Measurements from ENCODE around the gene IL19. TPM values are rescaled to one million over a fixed set of nuclear protein-coding genes. Genes with fewer than 3 reads are reported as not detected.

Gene IL19
- total RNA-seq, 1 experiment from 2014 or later: not detected

- Histone ChIP-seq H2AK5ac (ENCODE audit: insufficient read length, low read length) (no peak overlapping the region), H4K8ac (replicated peaks; ENCODE audit: insufficient read length, low read depth, low read length) (no peak overlapping the region), H2BK20ac (ENCODE audit: low read depth, low read length, poor library complexity, severe bottlenecking) (no peak overlapping the region), H2BK15ac (ENCODE audit: low read depth, low read length) (no peak overlapping the region), H3K18ac (ENCODE audit: insufficient read length, low read depth, low read length) (no peak overlapping the region), H3T11ph (ENCODE audit: low read length) (no peak overlapping the region), H3K56ac (ENCODE audit: insufficient read length, low read depth, low read length) (no peak overlapping the region), H3K9ac (ENCODE audit: extremely low read depth, insufficient read length, low read length) (no peak overlapping the region), H4K5ac (ENCODE audit: insufficient read length, low read depth, low read length) (no peak overlapping the region), H3K14ac (ENCODE audit: insufficient read depth, low read length) (no peak overlapping the region), H4K20me1 (ENCODE audit: control insufficient read depth, insufficient read depth, insufficient read length) (no peaks in the 10 kb centered on the region), H3K79me2 (ENCODE audit: insufficient read depth, low read length) (no peaks in the 10 kb centered on the region), H3K23ac (ENCODE audit: insufficient read length, low read depth, low read length) (no peak overlapping the region), H2BK12ac (ENCODE audit: insufficient read length, low read depth, low read length) (no peak overlapping the region), H2BK120ac (ENCODE audit: low read depth, low read length, poor library complexity, severe bottlenecking) (no peak overlapping the region), H3K9me3 (ENCODE audit: control insufficient read depth, low read depth, low read length) (no peaks in the 10 kb centered on the region), H3K27ac (ENCODE audit: insufficient read length, low read depth, low read length) (no peak overlapping the region), H3K4me2 (ENCODE audit: insufficient read depth, insufficient read length, low read length) (no peak overlapping the region), H2AFZ (ENCODE audit: low read length) (no peak overlapping the region), H3K4me1 (ENCODE audit: insufficient read depth, low read length) (no peaks in the 10 kb centered on the region), H3K23me2 (ENCODE audit: insufficient read length, low read depth, low read length, poor library complexity, severe bottlenecking) (no peaks in the 10 kb centered on the region), H3K27me3 (ENCODE audit: insufficient read depth, low read length) (no peaks in the 10 kb centered on the region), H2BK5ac (ENCODE audit: insufficient read length, low read length) (no peak overlapping the region), H3K4ac (ENCODE audit: low read depth, low read length) (no peak overlapping the region), H4K91ac (ENCODE audit: insufficient read length, low read depth, low read length) (no peak overlapping the region), H3K79me1 (ENCODE audit: insufficient read depth, low read depth, low read length, poor library complexity, severe bottlenecking) (no peaks in the 10 kb centered on the region)
- no peak for DNase-seq
- Mint-ChIP-seq H3K9me3 (no peaks in the 10 kb centered on the region), H3K36me3 (ENCODE audit: insufficient read depth in 1 of 3, low read depth in 3 of 3) (0 out of 7 replicates have a peak, but pooled peaks cover 0 to 2% (median 0%) of the 10 kb centered on the region in 3 experiments), H3K27me3 (ENCODE audit: low read depth) (no peaks in the 10 kb centered on the region; the same call in none of the 2 replicates), H3K4me3 (no peak overlapping the region), H3K27ac (no peak overlapping the region), H3K4me1 (peaks cover 0 to 3% of the 10 kb centered on the region in 2 experiments; a peak in 1 of 4 replicates)
- no CpG with 5 or more reads among the region's 4 CpGs for WGBS (ENCODE audit: extremely low coverage, insufficient read length, low lambda C conversion rate)
- TF ChIP-seq CTCF (conservative IDR thresholded peaks at IDR 0.05): no peak; the same call in 2 of the 3 replicates
Observed at GRCh38 chr1:206828765-206829164, 58.2 kb downstream of the IL19 start.

Data from H9 (cell line).